K562 (cell line): Measurements from ENCODE around the gene GPX6. TPM values are rescaled to one million over a fixed set of nuclear protein-coding genes. Genes with fewer than 3 reads are reported as not detected.

ENCODE experiments used
- CBX2 ChIP-seq: fragments of 200-600 bp; sonication (generic); IDR thresholded peaks from one replicate; pipeline ENCODE4 v1.6.1; 2012; ENCODE audit warnings: mild to moderate bottlenecking, low read length, inconsistent platforms; ENCODE audit not compliant: insufficient read depth, poor library complexity, severe bottlenecking
- ESRRB ChIP-seq: fragments of 250-450 bp; sonication (Bioruptor Pico); IDR thresholded peaks from 2 replicates; pipeline ENCODE4 v1.5.0; 2020; ENCODE audit warnings: mild to moderate bottlenecking, moderate library complexity, borderline replicate concordance
- HSF4 ChIP-seq: fragments of 250-450 bp; sonication (Bioruptor Pico); IDR thresholded peaks from 2 replicates; pipeline ENCODE4 v2.1.2; 2022; ENCODE audit warnings: mild to moderate bottlenecking, moderate library complexity, borderline replicate concordance
- THRAP3 ChIP-seq: fragments of 450-650 bp; IDR thresholded peaks from 2 replicates; pipeline ENCODE4 v1.6.1; 2016; ENCODE audit warnings: mild to moderate bottlenecking, inconsistent platforms, borderline replicate concordance
- polyA plus RNA-seq, 8 experiments: library from polyadenylated mRNA; depleted of rRNA in 4 of 8; stranded (reverse) in 5 of 8; unstranded in 3 of 8; fragments of >200 nt; fragmentation: Nextera tagmentation in 2 of 8; fragmentation: Illumina TruSeq in 1 of 8; extraction: Ambion mirVana in 2 of 8; extraction: Trizol in 1 of 8; gene quantifications; 2 replicates each; pipeline versions ENCODE4 v1.2.1 to v1.2.3, GENCODE V29; 2011 to 2014; ENCODE audit warnings: inconsistent platforms in 1 of 8, missing spikeins in 1 of 8
- total RNA-seq, 7 experiments: library from RNA; depleted of rRNA in 6 of 7; stranded (reverse); fragments of >200 nt in 6 of 7; fragmentation: Illumina TruSeq in 2 of 7; extraction: Trizol in 2 of 7; gene quantifications; 2 replicates each; pipeline versions ENCODE4 v1.2.1 to v1.2.3, GENCODE V29; 2011 to 2021; ENCODE audit warnings: low replicate concordance in 1 of 7
- TF ChIP-seq, protein P1 (sequence below): fragments of 200-400 bp; formaldehyde crosslinking; IDR thresholded peaks from 2 replicates; pipeline ENCODE4 v1.6.1; 2017; ENCODE audit warnings: mild to moderate bottlenecking, low read depth, low read length, moderate library complexity
- TF ChIP-seq, protein P2 (sequence below): sonication (generic); formaldehyde crosslinking; IDR thresholded peaks from 2 replicates; pipeline ENCODE4 v1.8.1; 2023; ENCODE audit warnings: missing genetic modification reagents, mild to moderate bottlenecking, borderline replicate concordance

The GPX6 gene
- total and polyA plus RNA-seq, 9 of the 15 experiments (the other 6 are each of a cell fraction or from before 2014, with no cell fraction given), result not detected

DNA sequence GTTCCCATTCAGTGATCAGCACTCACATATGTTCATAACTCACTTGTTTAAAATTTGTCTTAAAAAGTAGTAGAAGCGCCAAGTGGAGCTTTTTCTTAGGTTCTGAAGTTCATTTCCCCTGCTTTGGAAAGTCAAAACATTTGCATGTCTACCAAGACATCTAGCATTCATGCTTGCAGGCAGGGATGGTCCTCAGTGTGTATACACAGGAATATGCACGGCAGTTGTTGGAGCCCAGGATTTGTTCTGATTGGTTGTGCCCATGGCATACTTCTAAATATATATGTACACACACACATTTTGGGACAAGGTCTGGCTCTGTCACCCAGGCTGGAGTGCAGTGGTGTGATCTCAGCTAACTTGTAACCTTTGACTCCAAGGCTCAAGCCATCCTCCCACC is 2.4 kb upstream of the GPX6 start (continued):
- TF ChIP-seq, protein P1, sequence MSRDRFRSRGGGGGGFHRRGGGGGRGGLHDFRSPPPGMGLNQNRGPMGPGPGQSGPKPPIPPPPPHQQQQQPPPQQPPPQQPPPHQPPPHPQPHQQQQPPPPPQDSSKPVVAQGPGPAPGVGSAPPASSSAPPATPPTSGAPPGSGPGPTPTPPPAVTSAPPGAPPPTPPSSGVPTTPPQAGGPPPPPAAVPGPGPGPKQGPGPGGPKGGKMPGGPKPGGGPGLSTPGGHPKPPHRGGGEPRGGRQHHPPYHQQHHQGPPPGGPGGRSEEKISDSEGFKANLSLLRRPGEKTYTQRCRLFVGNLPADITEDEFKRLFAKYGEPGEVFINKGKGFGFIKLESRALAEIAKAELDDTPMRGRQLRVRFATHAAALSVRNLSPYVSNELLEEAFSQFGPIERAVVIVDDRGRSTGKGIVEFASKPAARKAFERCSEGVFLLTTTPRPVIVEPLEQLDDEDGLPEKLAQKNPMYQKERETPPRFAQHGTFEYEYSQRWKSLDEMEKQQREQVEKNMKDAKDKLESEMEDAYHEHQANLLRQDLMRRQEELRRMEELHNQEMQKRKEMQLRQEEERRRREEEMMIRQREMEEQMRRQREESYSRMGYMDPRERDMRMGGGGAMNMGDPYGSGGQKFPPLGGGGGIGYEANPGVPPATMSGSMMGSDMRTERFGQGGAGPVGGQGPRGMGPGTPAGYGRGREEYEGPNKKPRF, result no peak
- TF ChIP-seq ESRRB (no peak), THRAP3 (no peak), HSF4 (CRISPR knock-in tag) (no peak), CBX2 (no peak)
- TF ChIP-seq, protein P2, sequence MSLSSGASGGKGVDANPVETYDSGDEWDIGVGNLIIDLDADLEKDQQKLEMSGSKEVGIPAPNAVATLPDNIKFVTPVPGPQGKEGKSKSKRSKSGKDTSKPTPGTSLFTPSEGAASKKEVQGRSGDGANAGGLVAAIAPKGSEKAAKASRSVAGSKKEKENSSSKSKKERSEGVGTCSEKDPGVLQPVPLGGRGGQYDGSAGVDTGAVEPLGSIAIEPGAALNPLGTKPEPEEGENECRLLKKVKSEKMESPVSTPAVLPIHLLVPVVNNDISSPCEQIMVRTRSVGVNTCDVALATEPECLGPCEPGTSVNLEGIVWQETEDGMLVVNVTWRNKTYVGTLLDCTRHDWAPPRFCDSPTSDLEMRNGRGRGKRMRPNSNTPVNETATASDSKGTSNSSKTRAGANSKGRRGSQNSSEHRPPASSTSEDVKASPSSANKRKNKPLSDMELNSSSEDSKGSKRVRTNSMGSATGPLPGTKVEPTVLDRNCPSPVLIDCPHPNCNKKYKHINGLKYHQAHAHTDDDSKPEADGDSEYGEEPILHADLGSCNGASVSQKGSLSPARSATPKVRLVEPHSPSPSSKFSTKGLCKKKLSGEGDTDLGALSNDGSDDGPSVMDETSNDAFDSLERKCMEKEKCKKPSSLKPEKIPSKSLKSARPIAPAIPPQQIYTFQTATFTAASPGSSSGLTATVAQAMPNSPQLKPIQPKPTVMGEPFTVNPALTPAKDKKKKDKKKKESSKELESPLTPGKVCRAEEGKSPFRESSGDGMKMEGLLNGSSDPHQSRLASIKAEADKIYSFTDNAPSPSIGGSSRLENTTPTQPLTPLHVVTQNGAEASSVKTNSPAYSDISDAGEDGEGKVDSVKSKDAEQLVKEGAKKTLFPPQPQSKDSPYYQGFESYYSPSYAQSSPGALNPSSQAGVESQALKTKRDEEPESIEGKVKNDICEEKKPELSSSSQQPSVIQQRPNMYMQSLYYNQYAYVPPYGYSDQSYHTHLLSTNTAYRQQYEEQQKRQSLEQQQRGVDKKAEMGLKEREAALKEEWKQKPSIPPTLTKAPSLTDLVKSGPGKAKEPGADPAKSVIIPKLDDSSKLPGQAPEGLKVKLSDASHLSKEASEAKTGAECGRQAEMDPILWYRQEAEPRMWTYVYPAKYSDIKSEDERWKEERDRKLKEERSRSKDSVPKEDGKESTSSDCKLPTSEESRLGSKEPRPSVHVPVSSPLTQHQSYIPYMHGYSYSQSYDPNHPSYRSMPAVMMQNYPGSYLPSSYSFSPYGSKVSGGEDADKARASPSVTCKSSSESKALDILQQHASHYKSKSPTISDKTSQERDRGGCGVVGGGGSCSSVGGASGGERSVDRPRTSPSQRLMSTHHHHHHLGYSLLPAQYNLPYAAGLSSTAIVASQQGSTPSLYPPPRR (CRISPR knock-in tag), result no peak
